ENCODE measurements around the gene SPATA13. TPM values are rescaled to one million over a fixed set of nuclear protein-coding genes. Genes with fewer than 3 reads are reported as not detected.

SPATA13 gene
- total RNA-seq, 1 experiment from 2014 or later = 10.5 TPM

GRCh38 chr13:24257497-24257896, 97.0 kb downstream of the SPATA13 start:
- POLR2A ChIA-PET = no interaction called here
- TF ChIP-seq CTCF (IDR thresholded peaks at IDR 0.05; ENCODE audit: insufficient read depth in 1 of 2, low read depth in 1 of 2, low read length in 1 of 2, severe bottlenecking in 1 of 2, unreplicated experiment in 1 of 2) = no peak

GRCh38 chr13:24261566-24261965, 101.0 kb downstream of the SPATA13 start:
- no TSS peak for BruUV-seq (replicated peaks)
- ChIA-PET CTCF (no interaction called here), POLR2A (no interaction called here)
- H3K9me3 Mint-ChIP-seq (ENCODE audit: unreplicated experiment) = no peaks in the 10 kb centered on the region
- no peak for DNase-seq
- H3K36me3 ChIP-seq (ENCODE audit: control insufficient read depth, insufficient read depth, low read length) = no peaks in the 10 kb centered on the region
- H3K9me3 ChIP-seq = no peaks in the 10 kb centered on the region
- intact Hi-C loops (cut with micrococcal nuclease; ENCODE audit: unreplicated experiment) = no loop called here
- TF ChIP-seq CTCF (IDR thresholded peaks at IDR 0.05; ENCODE audit: insufficient read depth in 1 of 2, low read depth in 1 of 2, low read length in 1 of 2, severe bottlenecking in 1 of 2, unreplicated experiment in 1 of 2) = no peak
- no peaks in the 10 kb centered on the region for H3K27me3 Mint-ChIP-seq (ENCODE audit: insufficient read depth, unreplicated experiment)
- H3K4me1 ChIP-seq = peaks cover 3% of the 10 kb centered on the region
- H3K27me3 ChIP-seq (replicated peaks; ENCODE audit: control insufficient read depth, insufficient read depth, low read length) = no peaks in the 10 kb centered on the region
- no peaks in the 10 kb centered on the region for H3K36me3 Mint-ChIP-seq (ENCODE audit: insufficient read depth, unreplicated experiment)
- H3K4me3 ChIP-seq (ENCODE audit: low read depth, low read length) = no peak overlapping the region
- no peak overlapping the region for H3K27ac Mint-ChIP-seq (ENCODE audit: unreplicated experiment)
- H3K4me1 Mint-ChIP-seq (ENCODE audit: low read depth, unreplicated experiment) = peaks cover 9% of the 10 kb centered on the region
- no peak overlapping the region for H3K4me3 Mint-ChIP-seq (ENCODE audit: unreplicated experiment)

More at GRCh38 chr13:24257497-24257896, 97.0 kb downstream of the SPATA13 start:
- DNase-seq = no peak
- intact Hi-C loops (cut with micrococcal nuclease; ENCODE audit: unreplicated experiment) = no loop called here
- no TSS peak for BruUV-seq (replicated peaks)
- Histone ChIP-seq H3K4me1 (no peaks in the 10 kb centered on the region; the same call in 1 of the 2 replicates), H3K27me3 (replicated peaks; ENCODE audit: control insufficient read depth, insufficient read depth, low read length) (no peaks in the 10 kb centered on the region), H3K36me3 (ENCODE audit: control insufficient read depth, insufficient read depth, low read length) (no peaks in the 10 kb centered on the region; the same call in 1 of the 2 replicates), H3K4me3 (ENCODE audit: low read depth, low read length) (no peak overlapping the region), H3K9me3 (no peaks in the 10 kb centered on the region)
- Mint-ChIP-seq H3K27ac (ENCODE audit: unreplicated experiment) (no peak overlapping the region), H3K36me3 (ENCODE audit: insufficient read depth, unreplicated experiment) (no peaks in the 10 kb centered on the region), H3K4me3 (ENCODE audit: unreplicated experiment) (no peak overlapping the region), H3K27me3 (ENCODE audit: insufficient read depth, unreplicated experiment) (no peaks in the 10 kb centered on the region), H3K4me1 (ENCODE audit: low read depth, unreplicated experiment) (no peaks in the 10 kb centered on the region), H3K9me3 (ENCODE audit: unreplicated experiment) (no peaks in the 10 kb centered on the region)
- CTCF ChIA-PET = interaction anchor here (0.7 kb wide), 2 partner anchors 28 to 743 kb away, joined by 3 read pairs; no protein-coding TSS in a partner anchor

- no peak for TF ChIP-seq CTCF (IDR thresholded peaks at IDR 0.05; ENCODE audit: insufficient read depth in 1 of 2, low read depth in 1 of 2, low read length in 1 of 2, severe bottlenecking in 1 of 2, unreplicated experiment in 1 of 2)
- Mint-ChIP-seq H3K4me3 (ENCODE audit: unreplicated experiment) (no peak overlapping the region), H3K36me3 (ENCODE audit: insufficient read depth, unreplicated experiment) (no peaks in the 10 kb centered on the region), H3K27ac (ENCODE audit: unreplicated experiment) (no peak overlapping the region), H3K9me3 (ENCODE audit: unreplicated experiment) (no peaks in the 10 kb centered on the region), H3K27me3 (ENCODE audit: insufficient read depth, unreplicated experiment) (no peaks in the 10 kb centered on the region), H3K4me1 (ENCODE audit: low read depth, unreplicated experiment) (peaks cover 9% of the 10 kb centered on the region)
- ChIA-PET POLR2A (no interaction called here), CTCF (no interaction called here)
- no TSS peak for BruUV-seq (replicated peaks)
- no peaks in the 10 kb centered on the region for H3K27me3 ChIP-seq (replicated peaks; ENCODE audit: control insufficient read depth, insufficient read depth, low read length)
- H3K9me3 ChIP-seq = no peaks in the 10 kb centered on the region
- peaks cover 3% of the 10 kb centered on the region for H3K4me1 ChIP-seq
- no peak overlapping the region for H3K4me3 ChIP-seq (ENCODE audit: low read depth, low read length)
- H3K36me3 ChIP-seq (ENCODE audit: control insufficient read depth, insufficient read depth, low read length) = no peaks in the 10 kb centered on the region
- DNase-seq = peak in 1 of 2 experiments; percentile 35
- intact Hi-C loops (cut with micrococcal nuclease; ENCODE audit: unreplicated experiment) = no loop called here
Observed at GRCh38 chr13:24263632-24264031, 103.1 kb downstream of the SPATA13 start.

Measured in Caco-2 (cell line).